ENCODE measurements around the gene CCDC33.

- TF ChIP-seq EZH2 (IDR thresholded peaks at IDR 0.05; ENCODE audit: insufficient read depth, low read length) = no peak
- TF ChIP-seq, protein P1, sequence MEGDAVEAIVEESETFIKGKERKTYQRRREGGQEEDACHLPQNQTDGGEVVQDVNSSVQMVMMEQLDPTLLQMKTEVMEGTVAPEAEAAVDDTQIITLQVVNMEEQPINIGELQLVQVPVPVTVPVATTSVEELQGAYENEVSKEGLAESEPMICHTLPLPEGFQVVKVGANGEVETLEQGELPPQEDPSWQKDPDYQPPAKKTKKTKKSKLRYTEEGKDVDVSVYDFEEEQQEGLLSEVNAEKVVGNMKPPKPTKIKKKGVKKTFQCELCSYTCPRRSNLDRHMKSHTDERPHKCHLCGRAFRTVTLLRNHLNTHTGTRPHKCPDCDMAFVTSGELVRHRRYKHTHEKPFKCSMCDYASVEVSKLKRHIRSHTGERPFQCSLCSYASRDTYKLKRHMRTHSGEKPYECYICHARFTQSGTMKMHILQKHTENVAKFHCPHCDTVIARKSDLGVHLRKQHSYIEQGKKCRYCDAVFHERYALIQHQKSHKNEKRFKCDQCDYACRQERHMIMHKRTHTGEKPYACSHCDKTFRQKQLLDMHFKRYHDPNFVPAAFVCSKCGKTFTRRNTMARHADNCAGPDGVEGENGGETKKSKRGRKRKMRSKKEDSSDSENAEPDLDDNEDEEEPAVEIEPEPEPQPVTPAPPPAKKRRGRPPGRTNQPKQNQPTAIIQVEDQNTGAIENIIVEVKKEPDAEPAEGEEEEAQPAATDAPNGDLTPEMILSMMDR (IDR thresholded peaks at IDR 0.05; ENCODE audit: insufficient read depth, low read depth, low read length) = no peak
Observed at GRCh38 chr15:74192751-74193150, 43.4 kb upstream of the CCDC33 start.
